ENCODE data around the gene RAPGEF6.

DNA sequence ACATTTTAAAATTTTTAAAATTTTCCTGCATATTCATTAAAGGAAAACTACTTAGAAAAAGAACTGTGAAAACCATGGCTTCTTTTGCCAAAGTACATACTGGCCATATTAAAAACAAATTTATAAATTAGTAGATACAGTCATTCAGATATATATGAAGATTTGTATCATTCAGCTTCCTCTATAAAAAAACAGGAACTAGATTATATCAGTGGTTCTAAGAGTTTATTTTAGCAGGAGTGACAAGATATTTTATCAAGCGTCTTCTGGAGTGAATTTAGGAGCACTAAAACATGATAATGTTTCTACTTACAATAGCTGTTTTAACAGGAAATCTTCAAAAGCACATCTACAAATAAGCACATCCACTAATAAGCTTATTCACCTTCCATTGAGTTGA, 171.4 kb downstream of the RAPGEF6 start:
- TF ChIP-seq POLR2AphosphoS5 (IDR thresholded peaks at IDR 0.05): no peak
- TF ChIP-seq, protein P1, sequence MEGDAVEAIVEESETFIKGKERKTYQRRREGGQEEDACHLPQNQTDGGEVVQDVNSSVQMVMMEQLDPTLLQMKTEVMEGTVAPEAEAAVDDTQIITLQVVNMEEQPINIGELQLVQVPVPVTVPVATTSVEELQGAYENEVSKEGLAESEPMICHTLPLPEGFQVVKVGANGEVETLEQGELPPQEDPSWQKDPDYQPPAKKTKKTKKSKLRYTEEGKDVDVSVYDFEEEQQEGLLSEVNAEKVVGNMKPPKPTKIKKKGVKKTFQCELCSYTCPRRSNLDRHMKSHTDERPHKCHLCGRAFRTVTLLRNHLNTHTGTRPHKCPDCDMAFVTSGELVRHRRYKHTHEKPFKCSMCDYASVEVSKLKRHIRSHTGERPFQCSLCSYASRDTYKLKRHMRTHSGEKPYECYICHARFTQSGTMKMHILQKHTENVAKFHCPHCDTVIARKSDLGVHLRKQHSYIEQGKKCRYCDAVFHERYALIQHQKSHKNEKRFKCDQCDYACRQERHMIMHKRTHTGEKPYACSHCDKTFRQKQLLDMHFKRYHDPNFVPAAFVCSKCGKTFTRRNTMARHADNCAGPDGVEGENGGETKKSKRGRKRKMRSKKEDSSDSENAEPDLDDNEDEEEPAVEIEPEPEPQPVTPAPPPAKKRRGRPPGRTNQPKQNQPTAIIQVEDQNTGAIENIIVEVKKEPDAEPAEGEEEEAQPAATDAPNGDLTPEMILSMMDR (IDR thresholded peaks at IDR 0.05): no peak
- no peak for TF ChIP-seq POLR2A (IDR thresholded peaks at IDR 0.05)
- TF ChIP-seq EP300 (IDR thresholded peaks at IDR 0.05): no peak
